Measurements from ENCODE around the gene OR52E4.

- TF ChIP-seq POLR2A (IDR thresholded peaks at IDR 0.05) = no peak
- no peak for TF ChIP-seq CTCF (IDR thresholded peaks at IDR 0.05)
- TF ChIP-seq POLR2AphosphoS5 (IDR thresholded peaks at IDR 0.05; ENCODE audit: insufficient read depth in 1 of 2, low read depth in 1 of 2) = no peak
These were observed 6.7 kb downstream of the OR52E4 start for GRCh38 chr11:5887172-5887571.
